ENCODE data around the gene EIF2S1. TPM values are rescaled to one million over a fixed set of nuclear protein-coding genes. Genes with fewer than 3 reads are reported as not detected.
"Not testable (repeated sequence)": the region's sequence is repeated elsewhere in the genome, so short reads cannot be mapped to it uniquely, and the experiment has no call there.

EIF2S1 gene
- 281 and 287 TPM in 2 replicates for total RNA-seq

- peak; percentile 100 for DNase-seq
Measured at GRCh38 chr14:67359775-67360469, at the start of gene EIF2S1, which contains the start of gene ATP6V1D. EIF2S1 (plus strand) TSS chr14:67360328; CDS start chr14:67364768, 4,440 bp downstream. ATP6V1D (minus strand) TSS chr14:67359804; CDS start chr14:67359698, 106 bp downstream.

DNA sequence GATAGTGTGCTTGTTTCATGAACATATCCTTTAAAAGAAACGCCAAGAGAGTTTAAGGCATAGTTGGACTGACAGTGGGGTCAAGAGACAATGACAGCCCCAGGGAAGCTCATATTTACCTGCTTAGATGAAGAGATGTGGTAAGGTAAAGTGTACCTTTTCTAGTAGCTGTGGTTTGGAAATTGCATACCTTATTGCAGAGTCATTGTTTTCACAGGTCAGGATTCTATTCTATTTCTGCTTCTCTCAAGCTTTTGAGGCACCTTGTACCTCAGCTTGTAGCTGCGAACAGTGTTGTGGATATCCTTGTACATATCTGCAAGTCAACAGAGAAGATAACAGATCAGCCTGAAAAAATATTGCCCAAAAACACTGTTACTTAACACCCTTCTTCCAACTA lies 48.3 kb upstream of the EIF2S1 start:
- DNase-seq = no peak

DNA sequence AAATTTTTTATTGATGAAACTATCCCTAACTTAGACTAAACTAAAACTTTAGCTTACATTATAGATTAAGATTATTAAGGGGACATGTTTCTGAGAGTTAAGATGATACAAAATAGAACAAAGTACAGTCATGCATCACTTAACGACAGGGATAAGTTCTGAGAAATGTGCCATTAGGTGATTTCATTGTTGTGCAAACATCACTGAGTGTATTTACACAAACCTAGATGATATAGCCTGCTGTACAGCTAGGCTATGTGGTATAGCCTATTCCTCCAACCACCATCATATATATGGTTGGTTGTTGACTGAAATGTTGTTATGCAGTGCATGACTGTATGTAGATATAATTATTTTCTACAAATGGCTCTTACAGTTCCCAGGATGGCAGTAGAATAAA lies 47.0 kb upstream of the EIF2S1 start:
- no peak for DNase-seq

- DNase-seq = no peak
Measured at GRCh38 chr14:67317822-67318221, 42.3 kb upstream of the EIF2S1 start.

DNA sequence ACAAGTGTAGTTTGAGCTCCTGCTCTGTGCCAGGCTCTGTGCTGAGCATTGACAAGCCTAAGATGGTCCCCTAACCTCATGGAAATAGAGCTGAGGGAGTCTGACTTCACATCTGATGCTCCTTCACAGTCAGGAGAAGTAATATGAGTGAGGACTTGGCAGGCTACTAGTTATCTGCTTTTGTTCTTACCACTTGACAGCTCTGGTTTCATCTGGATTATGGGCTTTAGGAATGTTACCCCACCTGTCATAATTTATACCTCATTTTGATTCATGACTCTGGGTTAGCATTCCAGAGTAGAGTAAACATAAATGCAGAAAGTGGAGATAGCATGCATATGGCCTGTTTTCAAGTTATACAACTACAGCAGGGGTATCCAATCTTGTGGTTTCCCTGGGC lies 41.0 kb upstream of the EIF2S1 start:
- DNase-seq = no peak

GRCh38 chr14:67329666-67330065 lies 30.5 kb upstream of the EIF2S1 start:
- not testable (repeated sequence) for DNase-seq

DNA sequence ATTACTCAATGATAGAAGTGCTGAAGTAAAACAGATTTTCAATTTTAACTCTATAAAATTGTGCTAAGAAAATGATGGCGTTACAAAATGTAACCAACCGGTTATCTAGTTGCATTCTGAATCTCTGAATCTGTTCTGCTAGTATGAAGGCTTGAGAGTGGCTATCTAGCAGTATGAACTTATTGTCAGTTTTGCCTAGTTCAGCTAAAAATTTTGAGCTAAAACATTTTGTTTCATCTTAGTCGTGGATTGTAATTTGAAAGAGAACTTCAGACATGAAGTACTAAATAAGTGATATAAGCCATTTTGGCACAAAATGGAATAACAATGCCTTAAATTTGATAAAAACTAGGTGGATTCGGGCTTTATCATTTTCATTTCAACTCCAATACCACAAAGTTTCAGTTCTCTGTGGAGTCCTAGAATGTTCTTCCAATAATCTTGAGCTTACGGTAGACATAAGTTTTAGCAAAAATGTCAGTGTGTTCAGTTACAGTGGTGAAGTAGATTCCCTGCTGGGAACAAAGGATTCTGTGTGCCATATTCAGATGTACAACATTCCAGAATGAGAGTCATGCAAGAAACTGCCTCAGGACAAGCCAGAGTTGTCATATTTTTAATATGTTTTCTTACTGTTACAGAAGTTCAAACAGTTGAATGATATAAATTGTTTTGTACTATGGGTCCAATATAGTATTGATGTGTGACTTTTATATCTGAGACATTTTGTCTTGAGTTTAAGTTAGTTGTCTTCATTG lies 28.6 kb upstream of the EIF2S1 start:
- DNase-seq = no peak

DNA sequence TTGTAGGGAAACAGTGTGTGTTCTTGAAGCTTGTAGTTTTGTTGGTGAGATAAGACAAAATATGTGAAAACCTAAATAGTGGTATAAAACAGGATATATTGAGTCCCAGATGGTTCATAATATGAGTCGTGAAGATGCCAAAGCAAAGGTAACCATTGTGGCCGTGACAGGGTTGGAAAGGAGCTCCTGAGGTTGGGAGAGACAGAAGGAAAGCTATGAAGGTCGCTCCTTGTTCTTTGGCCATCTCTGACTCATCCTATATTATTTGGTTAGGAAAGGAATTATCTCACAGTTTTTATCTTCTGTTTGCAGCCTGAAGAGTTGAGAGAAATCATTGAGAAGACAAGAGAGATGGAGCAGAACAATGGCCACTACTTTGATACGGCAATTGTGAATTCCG lies 27.7 kb upstream of the EIF2S1 start:
- no peak for DNase-seq

- peak; percentile 64 for DNase-seq
Measured at GRCh38 chr14:67335781-67336180, 24.3 kb upstream of the EIF2S1 start.

GRCh38 chr14:67341231-67341630 lies 18.9 kb upstream of the EIF2S1 start:
- DNase-seq = not testable (repeated sequence)

DNA sequence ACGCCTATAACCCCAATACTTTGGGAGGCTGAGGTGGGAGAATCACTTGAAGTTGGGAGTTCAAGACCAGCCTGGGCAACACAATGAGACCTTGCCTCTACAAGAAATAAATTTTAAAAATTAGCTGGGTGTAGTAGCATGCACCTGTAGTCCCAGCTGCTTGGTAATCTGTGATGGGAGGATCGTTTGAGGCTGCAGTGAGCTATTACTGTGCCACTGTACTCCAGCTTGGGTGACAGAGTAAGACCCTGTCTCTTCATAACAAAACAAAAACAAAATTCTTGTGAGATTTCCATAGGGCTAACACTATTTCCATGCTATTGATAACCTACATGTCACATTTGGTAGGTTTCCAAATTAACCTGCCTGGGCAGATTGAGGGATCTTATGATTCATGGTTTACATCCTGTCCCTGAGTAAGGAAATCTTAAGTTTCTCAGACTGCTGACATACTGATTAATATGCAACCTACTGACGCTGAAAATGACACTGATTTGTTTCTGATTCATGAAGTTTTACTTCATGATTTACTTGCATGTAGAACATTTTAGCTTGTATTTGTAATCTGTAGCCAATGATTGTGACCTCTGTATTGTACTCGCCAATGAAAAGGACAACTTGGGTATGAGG lies 16.4 kb upstream of the EIF2S1 start:
- peak; percentile 64 for DNase-seq

GRCh38 chr14:67345583-67345982 lies 14.5 kb upstream of the EIF2S1 start:
- DNase-seq = no peak

- no peak for DNase-seq
Measured at GRCh38 chr14:67352055-67352454, 8.1 kb upstream of the EIF2S1 start.

DNA sequence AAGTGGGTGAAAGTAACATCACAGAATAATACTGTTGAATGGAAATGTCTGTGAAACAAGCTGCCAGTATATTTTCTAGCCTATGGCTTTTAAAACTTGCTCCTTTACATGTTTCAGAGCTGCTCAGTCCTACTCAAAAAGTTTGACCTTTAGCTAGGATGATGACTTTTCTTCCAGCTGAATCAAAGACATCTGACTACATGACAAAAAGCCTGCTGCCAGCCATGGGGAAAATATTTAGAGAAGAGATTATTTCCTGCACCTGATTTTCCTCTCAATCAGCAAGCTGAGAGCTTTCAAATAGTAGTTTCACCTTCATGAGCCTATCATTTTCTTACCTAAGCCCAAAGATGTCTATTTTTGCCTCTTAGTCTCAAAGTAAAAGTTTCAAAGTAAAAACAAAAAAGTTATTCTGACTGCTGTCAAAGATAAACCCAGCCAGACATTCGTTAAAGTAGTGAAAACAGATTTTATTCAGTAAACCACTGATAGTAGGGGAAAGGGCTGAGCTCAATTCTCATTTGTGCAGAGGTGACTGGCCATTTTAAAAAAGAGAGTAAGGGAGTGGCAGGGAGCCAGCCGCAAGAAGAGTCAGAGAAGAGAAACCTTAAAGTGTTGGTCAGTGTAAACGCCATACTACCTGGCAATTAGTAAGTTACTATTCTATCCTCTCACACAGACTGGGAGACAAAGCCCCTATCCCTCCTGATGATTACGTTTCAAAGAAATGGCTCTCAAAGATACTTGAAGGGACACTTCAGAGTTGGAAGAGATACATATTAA lies 2.8 kb upstream of the EIF2S1 start:
- no peak for DNase-seq

GRCh38 chr14:67357969-67358354 lies 2.2 kb upstream of the EIF2S1 start:
- no peak for DNase-seq

DNA sequence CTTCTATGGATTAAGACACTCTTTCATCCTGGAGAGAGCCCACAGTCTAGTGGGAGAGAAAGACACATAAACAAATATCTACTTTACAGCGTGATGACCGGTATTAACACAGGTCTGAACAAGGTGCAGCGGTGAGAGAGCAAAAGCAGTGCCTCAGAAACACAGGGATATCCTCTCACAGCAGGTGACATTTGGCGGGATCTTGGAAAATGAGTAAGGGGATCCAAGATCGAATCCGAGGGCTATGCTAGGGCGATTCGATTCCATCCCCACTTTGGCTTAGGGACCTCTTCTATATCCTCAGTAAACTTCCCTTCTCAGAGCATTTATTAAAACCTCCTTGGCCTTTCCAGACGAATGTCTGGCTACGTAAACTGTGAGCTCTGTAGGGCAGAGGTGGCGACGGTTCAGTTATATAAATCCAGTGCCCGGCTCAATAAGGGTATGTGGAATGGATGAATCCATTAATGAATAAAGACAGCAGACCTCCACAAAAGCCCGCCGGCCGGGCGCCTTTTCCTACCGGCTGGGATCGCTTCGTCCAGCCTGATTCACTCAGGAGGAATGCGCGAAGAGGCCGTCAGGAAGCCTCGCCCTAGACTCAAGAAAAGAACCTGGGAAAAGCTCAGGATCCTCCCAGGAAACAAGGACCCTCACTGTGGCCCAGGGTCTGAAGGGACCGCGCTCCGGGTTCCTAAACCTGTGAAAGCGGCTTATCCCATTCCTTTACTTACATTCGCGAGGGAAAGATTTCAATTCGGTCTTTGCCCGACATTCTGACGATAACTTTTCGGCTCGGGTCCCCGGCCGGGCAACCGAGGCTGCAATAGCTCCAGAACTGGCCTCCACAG lies 979 bp upstream of the EIF2S1 start:
- peak; percentile 69 for DNase-seq

- no peak for DNase-seq
Measured at GRCh38 chr14:67360470-67361206, 510 bp downstream of the EIF2S1 start.

- no peak for DNase-seq
Measured at GRCh38 chr14:67365476-67365875, 5.3 kb downstream of the EIF2S1 start.

DNA sequence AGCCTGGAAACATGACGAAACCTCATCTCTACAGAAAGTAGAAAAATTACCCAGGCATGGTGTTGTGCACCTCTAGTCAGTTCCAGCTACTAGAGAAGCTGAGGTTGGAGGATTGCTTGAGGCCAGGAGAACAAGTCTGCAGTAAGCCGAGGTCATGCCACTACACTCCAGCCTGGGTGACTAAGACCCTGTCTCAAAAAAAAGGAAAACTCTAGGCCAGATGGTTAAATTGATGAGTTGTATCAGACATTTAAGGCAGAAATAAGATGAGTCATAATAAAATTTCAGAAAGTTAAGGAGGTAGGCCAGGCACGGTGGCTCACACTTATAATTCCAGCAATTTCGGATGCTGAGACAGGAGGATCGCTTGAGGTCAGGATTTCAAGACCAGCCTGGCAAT lies 10.7 kb downstream of the EIF2S1 start:
- no peak for DNase-seq

- DNase-seq = no peak
Measured at GRCh38 chr14:67371247-67372148, 11.4 kb downstream of the EIF2S1 start.

All from dermis blood vessel endothelial cell (primary cell).